ENCODE results near the gene TRDMT1. TPM values are rescaled to one million over a fixed set of nuclear protein-coding genes. Genes with fewer than 3 reads are reported as not detected.

TRDMT1 gene
- total RNA-seq, 1 donor from 2014 or later: 35.6 TPM

GRCh38 chr10:17214526-17214925 lies 13.1 kb upstream of the TRDMT1 start:
- TF ChIP-seq EZH2 (IDR thresholded peaks at IDR 0.05) (no peak), EZH2phosphoT487 (IDR thresholded peaks at IDR 0.05) (no peak), CTCF (IDR thresholded peaks at IDR 0.05) (no peak)
- H3K4me1 Mint-ChIP-seq: peaks cover 32% of the 10 kb centered on the region
- H3K27ac ChIP-seq: no peak overlapping the region
- no peak overlapping the region for H2AFZ ChIP-seq (replicated peaks)
- H3K4me2 ChIP-seq: no peak overlapping the region
- no peaks in the 10 kb centered on the region for H4K20me1 ChIP-seq (ENCODE audit: low read depth)
- no peak overlapping the region for H3K9ac ChIP-seq
- H3K4me1 ChIP-seq: peaks cover 11% of the 10 kb centered on the region
- no peaks in the 10 kb centered on the region for H3K9me3 ChIP-seq (ENCODE audit: low read depth)
- no peaks in the 10 kb centered on the region for H3K9me3 Mint-ChIP-seq
- H3K27me3 ChIP-seq: no peaks in the 10 kb centered on the region
- H3K79me2 ChIP-seq (ENCODE audit: low read depth): no peaks in the 10 kb centered on the region
- no peaks in the 10 kb centered on the region for H3K27me3 Mint-ChIP-seq (ENCODE audit: insufficient read depth, low read depth)
- H3K4me3 Mint-ChIP-seq: no peak overlapping the region
- H3K4me3 ChIP-seq: no peak overlapping the region
- no peak for DNase-seq (ENCODE audit: low spot score)
- H3K36me3 ChIP-seq: no peaks in the 10 kb centered on the region
- peaks cover 4% of the 10 kb centered on the region for H3F3A ChIP-seq (ENCODE audit: low read depth)
- peak overlapping the region; percentile 48 for H3K27ac Mint-ChIP-seq
- H3K36me3 Mint-ChIP-seq: no peaks in the 10 kb centered on the region

GRCh38 chr10:17213646-17214349 lies 12.3 kb upstream of the TRDMT1 start:
- Histone ChIP-seq H3K27ac (no peak overlapping the region), H3K36me3 (no peaks in the 10 kb centered on the region), H3K4me2 (no peak overlapping the region), H3F3A (ENCODE audit: low read depth) (peaks cover 4% of the 10 kb centered on the region), H4K20me1 (ENCODE audit: low read depth) (no peaks in the 10 kb centered on the region), H3K9ac (no peak overlapping the region), H3K27me3 (no peaks in the 10 kb centered on the region), H2AFZ (replicated peaks) (no peak overlapping the region), H3K9me3 (ENCODE audit: low read depth) (no peaks in the 10 kb centered on the region), H3K79me2 (ENCODE audit: low read depth) (no peaks in the 10 kb centered on the region), H3K4me1 (peaks cover 11% of the 10 kb centered on the region), H3K4me3 (no peak overlapping the region)
- TF ChIP-seq EZH2phosphoT487 (IDR thresholded peaks at IDR 0.05): no peak
- DNase-seq (ENCODE audit: low spot score): no peak
- Mint-ChIP-seq H3K36me3 (no peaks in the 10 kb centered on the region), H3K27ac (no peak overlapping the region), H3K4me3 (no peak overlapping the region), H3K9me3 (no peaks in the 10 kb centered on the region), H3K4me1 (peaks cover 30% of the 10 kb centered on the region), H3K27me3 (ENCODE audit: insufficient read depth, low read depth) (no peaks in the 10 kb centered on the region)

GRCh38 chr10:17212802-17213221 lies 11.3 kb upstream of the TRDMT1 start:
- no peaks in the 10 kb centered on the region for H3K36me3 ChIP-seq
- H3K4me1 Mint-ChIP-seq: peaks cover 33% of the 10 kb centered on the region
- TF ChIP-seq CTCF (IDR thresholded peaks at IDR 0.05): no peak
- no peak for TF ChIP-seq EZH2 (IDR thresholded peaks at IDR 0.05)
- no peak for TF ChIP-seq EZH2phosphoT487 (IDR thresholded peaks at IDR 0.05)
- no peaks in the 10 kb centered on the region for H3K27me3 ChIP-seq
- no peak overlapping the region for H3K9ac ChIP-seq
- H3K4me3 Mint-ChIP-seq: no peak overlapping the region
- DNase-seq (ENCODE audit: low spot score): no peak
- H3K4me2 ChIP-seq: no peak overlapping the region
- H3K36me3 Mint-ChIP-seq: no peaks in the 10 kb centered on the region
- no peaks in the 10 kb centered on the region for H4K20me1 ChIP-seq (ENCODE audit: low read depth)
- H3K4me1 ChIP-seq: peaks cover 17% of the 10 kb centered on the region
- H3K27me3 Mint-ChIP-seq (ENCODE audit: insufficient read depth, low read depth): no peaks in the 10 kb centered on the region
- H3K27ac ChIP-seq: no peak overlapping the region
- H3K9me3 Mint-ChIP-seq: no peaks in the 10 kb centered on the region
- no peak overlapping the region for H3K4me3 ChIP-seq
- H3K27ac Mint-ChIP-seq: peak overlapping the region; percentile 10
- H2AFZ ChIP-seq (replicated peaks): peak overlapping the region; percentile 76
- peaks cover 4% of the 10 kb centered on the region for H3F3A ChIP-seq (ENCODE audit: low read depth)
- H3K79me2 ChIP-seq (ENCODE audit: low read depth): no peaks in the 10 kb centered on the region
- H3K9me3 ChIP-seq (ENCODE audit: low read depth): no peaks in the 10 kb centered on the region

- Histone ChIP-seq H3K9me3 (ENCODE audit: low read depth) (no peaks in the 10 kb centered on the region), H3F3A (ENCODE audit: low read depth) (peaks cover 4% of the 10 kb centered on the region), H3K27me3 (no peaks in the 10 kb centered on the region), H3K4me3 (no peak overlapping the region), H4K20me1 (ENCODE audit: low read depth) (no peaks in the 10 kb centered on the region), H2AFZ (replicated peaks) (no peak overlapping the region), H3K4me2 (no peak overlapping the region), H3K79me2 (ENCODE audit: low read depth) (no peaks in the 10 kb centered on the region), H3K4me1 (peaks cover 17% of the 10 kb centered on the region), H3K9ac (no peak overlapping the region), H3K27ac (no peak overlapping the region), H3K36me3 (no peaks in the 10 kb centered on the region)
- peaks cover 30% of the 10 kb centered on the region for H3K4me1 Mint-ChIP-seq
- H3K36me3 Mint-ChIP-seq: no peaks in the 10 kb centered on the region
- no peaks in the 10 kb centered on the region for H3K9me3 Mint-ChIP-seq
- no peak for DNase-seq (ENCODE audit: low spot score)
- H3K4me3 Mint-ChIP-seq: no peak overlapping the region
- H3K27ac Mint-ChIP-seq: peak overlapping the region; percentile 42
- H3K27me3 Mint-ChIP-seq (ENCODE audit: insufficient read depth, low read depth): no peaks in the 10 kb centered on the region
- no peak for TF ChIP-seq EZH2 (IDR thresholded peaks at IDR 0.05)
- TF ChIP-seq CTCF (IDR thresholded peaks at IDR 0.05): no peak
- no peak for TF ChIP-seq EZH2phosphoT487 (IDR thresholded peaks at IDR 0.05)
Observed at GRCh38 chr10:17210361-17210760, 8.9 kb upstream of the TRDMT1 start.

Measured in neural progenitor cell (in vitro differentiated cells).